ENCODE measurements around the gene ACKR3. TPM values are rescaled to one million over a fixed set of nuclear protein-coding genes. Genes with fewer than 3 reads are reported as not detected.

The ACKR3 gene
- total and polyA plus RNA-seq, 4 donors, result 6.8 to 30.2 (median 14.4) TPM

DNA sequence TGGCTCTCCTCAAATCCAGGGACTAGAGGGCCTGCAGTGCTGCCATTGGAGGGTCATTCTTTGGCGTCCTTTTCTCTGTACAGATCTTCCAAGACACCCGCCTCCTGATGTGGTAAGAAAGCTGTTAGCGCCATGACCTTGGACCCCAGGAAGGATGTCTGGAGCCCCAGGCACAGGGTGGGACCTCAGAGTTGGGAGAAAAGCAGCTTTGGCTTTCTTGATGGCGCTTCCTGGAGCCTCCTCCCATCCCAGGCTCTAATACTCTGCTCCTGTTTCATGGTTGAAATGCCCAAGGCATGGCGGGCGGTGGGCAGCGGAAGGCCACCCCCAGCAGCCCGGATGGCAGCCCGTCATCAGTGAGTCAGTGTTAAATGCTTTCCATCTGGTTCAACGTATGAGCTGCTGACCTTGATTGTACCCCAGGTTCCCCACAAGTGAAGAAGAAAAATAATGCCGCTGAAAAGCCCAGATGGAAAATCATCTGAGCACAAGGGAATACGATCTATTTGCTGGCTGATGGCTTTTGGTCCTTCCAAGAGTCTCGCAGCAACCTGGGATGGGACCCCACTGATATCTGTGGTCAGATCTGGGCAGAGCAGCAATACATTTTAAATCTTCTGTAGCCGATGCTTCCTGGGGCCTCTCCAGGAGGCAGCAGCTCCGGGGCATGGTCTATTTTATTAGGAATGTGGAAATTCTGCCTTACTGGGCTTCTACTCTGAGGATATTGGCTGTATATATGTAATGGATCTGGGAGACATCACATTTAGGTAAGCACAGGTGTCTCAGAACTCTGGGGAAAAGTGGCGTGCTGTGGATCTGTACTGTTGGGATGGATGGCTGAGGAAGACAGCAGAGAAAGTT, 15.1 kb downstream of the ACKR3 start:
- peaks cover 0 to 2% (median 0%) of the 10 kb centered on the region in 4 donors for H3K9me3 ChIP-seq (ENCODE audit: control insufficient read depth in 4 of 4, insufficient read depth in 3 of 4, low read length in 3 of 4)
- H3K27me3 ChIP-seq (ENCODE audit: control insufficient read depth in 3 of 3, insufficient read depth in 3 of 3, low read length in 2 of 3), result no peaks in the 10 kb centered on the region
- peaks cover 0 to 3% (median 0%) of the 10 kb centered on the region in 5 donors for H3K4me1 ChIP-seq (ENCODE audit: control insufficient read depth in 5 of 5, insufficient read depth in 5 of 5, low read length in 5 of 5)
- TF ChIP-seq, protein P1, sequence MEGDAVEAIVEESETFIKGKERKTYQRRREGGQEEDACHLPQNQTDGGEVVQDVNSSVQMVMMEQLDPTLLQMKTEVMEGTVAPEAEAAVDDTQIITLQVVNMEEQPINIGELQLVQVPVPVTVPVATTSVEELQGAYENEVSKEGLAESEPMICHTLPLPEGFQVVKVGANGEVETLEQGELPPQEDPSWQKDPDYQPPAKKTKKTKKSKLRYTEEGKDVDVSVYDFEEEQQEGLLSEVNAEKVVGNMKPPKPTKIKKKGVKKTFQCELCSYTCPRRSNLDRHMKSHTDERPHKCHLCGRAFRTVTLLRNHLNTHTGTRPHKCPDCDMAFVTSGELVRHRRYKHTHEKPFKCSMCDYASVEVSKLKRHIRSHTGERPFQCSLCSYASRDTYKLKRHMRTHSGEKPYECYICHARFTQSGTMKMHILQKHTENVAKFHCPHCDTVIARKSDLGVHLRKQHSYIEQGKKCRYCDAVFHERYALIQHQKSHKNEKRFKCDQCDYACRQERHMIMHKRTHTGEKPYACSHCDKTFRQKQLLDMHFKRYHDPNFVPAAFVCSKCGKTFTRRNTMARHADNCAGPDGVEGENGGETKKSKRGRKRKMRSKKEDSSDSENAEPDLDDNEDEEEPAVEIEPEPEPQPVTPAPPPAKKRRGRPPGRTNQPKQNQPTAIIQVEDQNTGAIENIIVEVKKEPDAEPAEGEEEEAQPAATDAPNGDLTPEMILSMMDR (IDR thresholded peaks at IDR 0.05; ENCODE audit: control extremely low read depth, extremely low read depth), result no peak
- no peak overlapping the region for H3K27ac ChIP-seq (ENCODE audit: low read depth in 1 of 2, low read length in 1 of 2)
- no peak overlapping the region for H3K4me3 ChIP-seq
- peaks cover 4 to 10% (median 6%) of the 10 kb centered on the region in 4 donors for H3K36me3 ChIP-seq (ENCODE audit: control insufficient read depth in 4 of 4, insufficient read depth in 4 of 4, low read length in 4 of 4)
- WGBS, 2 donors, result 95% methylated on average over 16 of the region's 16 CpGs
- no peak for DNase-seq
- ATAC-seq (ENCODE audit: insufficient read depth, low FRiP score), result no peak
- no peak overlapping the region for H3K9ac ChIP-seq (ENCODE audit: insufficient read depth in 1 of 2, low read length in 2 of 2)

DNA sequence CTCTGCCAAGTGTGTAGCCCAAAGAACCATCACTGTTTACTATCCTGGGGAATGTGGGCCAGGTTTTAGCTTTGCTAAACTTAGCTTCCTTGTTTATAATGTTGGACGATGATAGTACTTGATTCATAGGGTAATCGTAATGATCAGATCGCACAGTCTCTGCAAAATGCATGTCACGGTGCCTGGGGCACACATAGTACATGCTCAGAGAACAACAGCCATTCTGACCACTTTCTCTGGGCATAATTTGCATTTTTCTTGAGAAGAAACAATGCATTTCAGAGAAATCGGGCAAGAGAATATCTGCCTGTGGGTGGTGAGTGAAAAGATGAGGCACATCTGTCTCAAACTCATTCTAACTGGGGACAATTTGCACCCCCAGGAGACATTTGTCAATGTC, 16.3 kb downstream of the ACKR3 start:
- Histone ChIP-seq H3K9me3 (ENCODE audit: control insufficient read depth in 4 of 4, insufficient read depth in 3 of 4, low read length in 3 of 4) (peaks cover 0 to 2% (median 0%) of the 10 kb centered on the region in 4 donors), H3K4me3 (no peak overlapping the region), H3K9ac (ENCODE audit: insufficient read depth in 1 of 2, low read length in 2 of 2) (no peak overlapping the region), H3K27ac (ENCODE audit: low read depth in 1 of 2, low read length in 1 of 2) (no peak overlapping the region), H3K36me3 (ENCODE audit: control insufficient read depth in 4 of 4, insufficient read depth in 4 of 4, low read length in 4 of 4) (peaks cover 4 to 5% (median 5%) of the 10 kb centered on the region in 4 donors), H3K4me1 (ENCODE audit: control insufficient read depth in 5 of 5, insufficient read depth in 5 of 5, low read length in 5 of 5) (peaks cover 0 to 3% (median 0%) of the 10 kb centered on the region in 5 donors), H3K27me3 (ENCODE audit: control insufficient read depth in 3 of 3, insufficient read depth in 3 of 3, low read length in 2 of 3) (no peaks in the 10 kb centered on the region)
- ATAC-seq (ENCODE audit: insufficient read depth, low FRiP score) (no peak), DNase-seq (no peak)
- TF ChIP-seq, protein P1 (IDR thresholded peaks at IDR 0.05; ENCODE audit: control extremely low read depth, extremely low read depth), result no peak
- WGBS, 2 donors, result 90 to 91% methylated on average over 5 of the region's 5 CpGs

- H3K4me3 ChIP-seq, result no peak overlapping the region
- H3K27me3 ChIP-seq (ENCODE audit: control insufficient read depth in 3 of 3, insufficient read depth in 3 of 3, low read length in 2 of 3), result no peaks in the 10 kb centered on the region
- H3K9me3 ChIP-seq (ENCODE audit: control insufficient read depth in 4 of 4, insufficient read depth in 3 of 4, low read length in 3 of 4), result peaks cover 0 to 3% (median under 1%) of the 10 kb centered on the region in 4 donors
- no peak overlapping the region for H3K27ac ChIP-seq (ENCODE audit: low read depth in 1 of 2, low read length in 1 of 2)
- DNase-seq (no peak), ATAC-seq (ENCODE audit: insufficient read depth, low FRiP score) (no peak)
- TF ChIP-seq, protein P1 (IDR thresholded peaks at IDR 0.05; ENCODE audit: control extremely low read depth, extremely low read depth), result no peak
- no peaks in the 10 kb centered on the region for H3K36me3 ChIP-seq (ENCODE audit: control insufficient read depth in 4 of 4, insufficient read depth in 4 of 4, low read length in 4 of 4)
- 95 to 96% methylated on average over 32 of the region's 32 CpGs for WGBS, 2 donors
- peaks cover 0 to 8% (median 4%) of the 10 kb centered on the region in 5 donors for H3K4me1 ChIP-seq (ENCODE audit: control insufficient read depth in 5 of 5, insufficient read depth in 5 of 5, low read length in 5 of 5)
- no peak overlapping the region for H3K9ac ChIP-seq (ENCODE audit: insufficient read depth in 1 of 2, low read length in 2 of 2)
Measured at GRCh38 chr2:236587861-236588815, 18.5 kb downstream of the ACKR3 start.

All from lung (tissue), 12 donors.